Measurements from ENCODE around the gene NFATC3. TPM values are rescaled to one million over a fixed set of nuclear protein-coding genes. Genes with fewer than 3 reads are reported as not detected.
"Not testable (repeated sequence)": the region's sequence is repeated elsewhere in the genome, so short reads cannot be mapped to it uniquely, and the experiment has no call there.

The NFATC3 gene
- total RNA-seq, 1 donor from 2014 or later, result 33.1 TPM

DNA sequence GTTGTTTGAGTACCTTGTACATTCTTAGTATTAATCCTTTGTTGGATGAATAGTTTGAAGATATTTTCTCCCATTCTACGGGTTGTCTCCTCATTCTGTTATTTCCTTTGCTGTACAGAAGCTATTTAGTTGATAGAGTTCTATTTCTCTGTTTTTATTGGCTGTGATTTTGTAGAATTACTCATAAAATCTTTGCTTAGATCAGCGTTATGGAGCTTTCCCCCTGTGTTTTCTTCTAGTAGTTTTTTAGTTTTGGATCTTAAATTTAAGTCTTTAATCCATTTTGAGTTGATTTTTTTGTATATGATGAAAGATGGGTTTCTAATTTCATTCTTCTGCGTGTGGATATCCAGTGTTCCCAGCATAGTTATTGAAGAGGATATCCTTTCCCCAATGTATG is 45.4 kb downstream of the NFATC3 start:
- Mint-ChIP-seq H3K9me3 (ENCODE audit: unreplicated experiment) (no peaks in the 10 kb centered on the region), H3K4me1 (ENCODE audit: low read depth, unreplicated experiment) (no peaks in the 10 kb centered on the region), H3K36me3 (ENCODE audit: unreplicated experiment) (no peaks in the 10 kb centered on the region), H3K4me3 (ENCODE audit: unreplicated experiment) (no peak overlapping the region), H3K27me3 (ENCODE audit: unreplicated experiment) (no peaks in the 10 kb centered on the region), H3K27ac (ENCODE audit: unreplicated experiment) (no peak overlapping the region)
- no peak for DNase-seq
- TF ChIP-seq, protein P1, sequence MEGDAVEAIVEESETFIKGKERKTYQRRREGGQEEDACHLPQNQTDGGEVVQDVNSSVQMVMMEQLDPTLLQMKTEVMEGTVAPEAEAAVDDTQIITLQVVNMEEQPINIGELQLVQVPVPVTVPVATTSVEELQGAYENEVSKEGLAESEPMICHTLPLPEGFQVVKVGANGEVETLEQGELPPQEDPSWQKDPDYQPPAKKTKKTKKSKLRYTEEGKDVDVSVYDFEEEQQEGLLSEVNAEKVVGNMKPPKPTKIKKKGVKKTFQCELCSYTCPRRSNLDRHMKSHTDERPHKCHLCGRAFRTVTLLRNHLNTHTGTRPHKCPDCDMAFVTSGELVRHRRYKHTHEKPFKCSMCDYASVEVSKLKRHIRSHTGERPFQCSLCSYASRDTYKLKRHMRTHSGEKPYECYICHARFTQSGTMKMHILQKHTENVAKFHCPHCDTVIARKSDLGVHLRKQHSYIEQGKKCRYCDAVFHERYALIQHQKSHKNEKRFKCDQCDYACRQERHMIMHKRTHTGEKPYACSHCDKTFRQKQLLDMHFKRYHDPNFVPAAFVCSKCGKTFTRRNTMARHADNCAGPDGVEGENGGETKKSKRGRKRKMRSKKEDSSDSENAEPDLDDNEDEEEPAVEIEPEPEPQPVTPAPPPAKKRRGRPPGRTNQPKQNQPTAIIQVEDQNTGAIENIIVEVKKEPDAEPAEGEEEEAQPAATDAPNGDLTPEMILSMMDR (IDR thresholded peaks at IDR 0.05; ENCODE audit: partially characterized antibody, unreplicated experiment), result no peak

DNA sequence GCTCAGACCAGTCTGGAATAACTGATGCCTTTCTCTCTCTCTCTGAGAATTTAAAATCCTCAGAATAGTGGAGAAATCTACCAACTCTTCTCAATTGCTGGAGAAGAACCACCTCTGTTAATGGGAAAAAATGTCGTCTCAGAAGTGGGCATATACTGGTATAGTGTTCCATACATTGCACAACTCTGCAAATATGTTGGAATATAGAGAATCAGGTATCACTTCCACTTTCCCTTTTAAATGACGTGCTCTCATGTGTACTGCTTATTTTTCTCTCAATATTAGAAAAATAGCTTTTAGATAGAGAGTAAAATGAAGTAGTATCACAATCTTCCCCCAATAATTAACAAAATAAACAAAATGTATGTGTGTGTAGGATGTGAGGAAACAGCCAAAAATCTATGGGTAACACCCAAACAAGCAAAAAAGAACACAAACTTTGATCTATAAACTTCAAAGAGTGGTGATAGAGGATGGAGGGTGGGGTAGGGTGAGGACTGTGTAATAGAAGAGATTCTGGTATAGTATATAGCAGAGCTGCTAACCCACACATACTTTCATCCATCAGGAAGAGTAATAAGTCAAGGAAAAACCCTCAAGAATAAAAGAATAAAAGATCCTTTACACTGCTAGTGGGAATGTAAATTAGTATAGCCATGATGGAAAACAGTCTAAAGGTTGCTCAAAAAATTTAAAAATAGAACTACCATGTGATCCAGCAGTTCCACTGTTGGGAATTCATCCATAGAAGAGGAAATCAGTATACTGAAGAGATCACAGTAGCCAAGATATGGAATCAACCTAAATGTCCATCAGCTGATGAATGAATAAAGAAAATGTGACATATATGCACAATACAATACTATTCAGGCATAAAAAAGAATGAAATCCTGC is 46.9 kb downstream of the NFATC3 start:
- Mint-ChIP-seq H3K9me3 (ENCODE audit: unreplicated experiment) (no peaks in the 10 kb centered on the region), H3K36me3 (ENCODE audit: unreplicated experiment) (no peaks in the 10 kb centered on the region), H3K27ac (ENCODE audit: unreplicated experiment) (no peak overlapping the region), H3K27me3 (ENCODE audit: unreplicated experiment) (no peaks in the 10 kb centered on the region), H3K4me1 (ENCODE audit: low read depth, unreplicated experiment) (no peaks in the 10 kb centered on the region), H3K4me3 (ENCODE audit: unreplicated experiment) (no peak overlapping the region)
- DNase-seq, result no peak
- TF ChIP-seq, protein P1 (IDR thresholded peaks at IDR 0.05; ENCODE audit: partially characterized antibody, unreplicated experiment), result no peak

DNA sequence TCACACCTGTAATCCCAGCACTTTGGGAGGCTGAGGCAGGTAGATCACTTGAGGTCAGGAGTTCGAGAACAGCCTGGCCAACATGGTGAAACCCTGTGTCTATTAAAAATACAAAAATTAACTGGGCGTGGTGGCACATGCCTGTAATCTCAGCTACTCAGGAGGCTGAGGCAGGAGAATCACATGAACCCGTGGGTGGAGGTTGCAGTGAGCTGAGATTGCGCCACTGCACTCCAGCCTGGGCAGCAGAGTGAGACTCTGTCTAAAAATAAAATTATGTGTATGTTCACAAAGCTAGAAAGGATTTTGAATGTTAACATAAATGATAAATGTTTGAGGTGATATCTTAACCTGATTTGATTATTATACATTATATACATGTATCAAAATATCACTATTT is 47.8 kb downstream of the NFATC3 start:
- not testable (repeated sequence) for H3K4me3 Mint-ChIP-seq (ENCODE audit: unreplicated experiment); H3K27me3 Mint-ChIP-seq (ENCODE audit: unreplicated experiment); H3K4me1 Mint-ChIP-seq (ENCODE audit: low read depth, unreplicated experiment); H3K27ac Mint-ChIP-seq (ENCODE audit: unreplicated experiment); DNase-seq; H3K9me3 Mint-ChIP-seq (ENCODE audit: unreplicated experiment); H3K36me3 Mint-ChIP-seq (ENCODE audit: unreplicated experiment)

DNA sequence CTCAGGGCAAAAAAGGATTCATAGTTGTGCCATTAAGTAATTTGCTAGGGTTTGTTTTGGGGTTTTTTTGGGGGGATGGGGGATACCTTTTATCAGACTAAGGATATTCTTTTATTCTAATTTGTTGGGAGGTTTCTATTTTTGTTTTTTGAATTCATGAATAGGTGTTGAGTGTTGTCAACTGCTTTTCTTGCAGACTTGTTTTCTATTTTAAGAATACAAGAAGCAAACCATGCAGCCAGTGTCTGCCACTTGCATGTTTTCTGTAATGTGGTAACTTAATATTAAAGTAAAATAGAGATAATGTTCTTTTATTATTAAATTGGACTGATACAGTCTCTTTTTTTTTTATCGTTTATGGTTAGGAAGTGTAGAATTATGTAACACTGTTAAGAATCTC is 49.5 kb downstream of the NFATC3 start:
- no peaks in the 10 kb centered on the region for H3K36me3 Mint-ChIP-seq (ENCODE audit: unreplicated experiment)
- H3K4me3 Mint-ChIP-seq (ENCODE audit: unreplicated experiment), result no peak overlapping the region
- DNase-seq, result no peak
- TF ChIP-seq, protein P1 (IDR thresholded peaks at IDR 0.05; ENCODE audit: partially characterized antibody, unreplicated experiment), result no peak
- H3K4me1 Mint-ChIP-seq (ENCODE audit: low read depth, unreplicated experiment), result no peaks in the 10 kb centered on the region
- H3K9me3 Mint-ChIP-seq (ENCODE audit: unreplicated experiment), result no peaks in the 10 kb centered on the region
- no peaks in the 10 kb centered on the region for H3K27me3 Mint-ChIP-seq (ENCODE audit: unreplicated experiment)
- no peak overlapping the region for H3K27ac Mint-ChIP-seq (ENCODE audit: unreplicated experiment)

DNA sequence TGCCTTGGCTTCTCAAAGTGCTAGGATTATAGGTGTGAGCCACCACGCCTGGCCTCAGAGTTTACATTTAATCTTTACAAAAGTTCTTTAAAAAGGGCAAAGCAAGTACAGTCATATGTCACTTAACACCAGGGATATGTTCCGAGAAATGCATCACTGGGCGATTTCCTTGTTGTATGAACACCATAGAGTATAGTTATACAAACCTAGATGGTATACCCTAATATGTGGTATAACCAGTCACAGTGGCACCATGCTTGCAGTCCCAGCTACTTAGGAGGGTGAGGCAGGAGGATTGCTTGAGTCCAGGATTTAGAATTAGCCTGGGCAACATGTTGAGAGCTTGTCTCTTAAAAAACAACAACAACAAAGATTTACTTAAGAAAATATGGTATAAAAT is 51.3 kb downstream of the NFATC3 start:
- TF ChIP-seq, protein P1 (IDR thresholded peaks at IDR 0.05; ENCODE audit: partially characterized antibody, unreplicated experiment), result no peak
- no peaks in the 10 kb centered on the region for H3K27me3 Mint-ChIP-seq (ENCODE audit: unreplicated experiment)
- H3K27ac Mint-ChIP-seq (ENCODE audit: unreplicated experiment), result no peak overlapping the region
- no peaks in the 10 kb centered on the region for H3K4me1 Mint-ChIP-seq (ENCODE audit: low read depth, unreplicated experiment)
- no peak for DNase-seq
- no peak overlapping the region for H3K4me3 Mint-ChIP-seq (ENCODE audit: unreplicated experiment)
- no peaks in the 10 kb centered on the region for H3K36me3 Mint-ChIP-seq (ENCODE audit: unreplicated experiment)
- no peaks in the 10 kb centered on the region for H3K9me3 Mint-ChIP-seq (ENCODE audit: unreplicated experiment)
